ENCODE measurements around the gene HYAL3. TPM values are rescaled to one million over a fixed set of nuclear protein-coding genes. Genes with fewer than 3 reads are reported as not detected.
A peak's percentile ranks its signal among the peaks of the same experiment; 100 is the strongest.

HYAL3 gene
- total RNA-seq, 1 experiment from 2014 or later = 2.9 TPM

- POLR2A ChIA-PET = interaction anchor here (0.9 to 2.4 kb wide), 13 partner anchors 8 to 275 kb away, joined by 3 to 21 read pairs (median 4); partner anchors contain the start of genes CISH, CYB561D2, HYAL2 and HYAL3
- no peak for DNase-seq (ENCODE audit: low spot score)
- CTCF ChIA-PET = interaction anchor here (0.6 to 2.7 kb wide), 33 partner anchors 8 to 280 kb away, joined by 3 to 71 read pairs (median 6); partner anchors contain the start of genes C3orf18, CISH, CYB561D2 and GNAI2
Measured at GRCh38 chr3:50336452-50337174, 37.4 kb upstream of the HYAL3 start.

GRCh38 chr3:50334339-50335075, 35.3 kb upstream of the HYAL3 start:
- DNase-seq (ENCODE audit: low spot score) (no peak), ATAC-seq (no peak)
- ChIA-PET POLR2A (no interaction called here), CTCF (no interaction called here)
- H3K4me3 Mint-ChIP-seq = no peak overlapping the region
- TF ChIP-seq ZMAT4 (CRISPR knock-in tag; IDR thresholded peaks at IDR 0.05) = no peak
- TF ChIP-seq OVOL2 (CRISPR knock-in tag; IDR thresholded peaks at IDR 0.05; ENCODE audit: borderline replicate concordance) = no peak
- no peak for TF ChIP-seq ATF3 (CRISPR knock-in tag; conservative IDR thresholded peaks at IDR 0.05)
- no peak for TF ChIP-seq MLX (CRISPR knock-in tag; IDR thresholded peaks at IDR 0.05)
- no peak for TF ChIP-seq SP1 (CRISPR knock-in tag; conservative IDR thresholded peaks at IDR 0.05)
- no peak for TF ChIP-seq NR3C1 (CRISPR knock-in tag; conservative IDR thresholded peaks at IDR 0.05; ENCODE audit: low read depth)
- no peak for TF ChIP-seq JAZF1 (CRISPR knock-in tag; IDR thresholded peaks at IDR 0.05)
- TF ChIP-seq GABPB1 (CRISPR knock-in tag; IDR thresholded peaks at IDR 0.05) = no peak
- H3K36me3 Mint-ChIP-seq = peaks cover 24% of the 10 kb centered on the region
- H3K27me3 Mint-ChIP-seq (ENCODE audit: low read depth) = peaks cover 16% of the 10 kb centered on the region
- 0 out of 2 replicates have a peak overlapping the region, but pooled peaks have one; percentile 53 for H3K27ac Mint-ChIP-seq
- no peaks in the 10 kb centered on the region for H3K9me3 Mint-ChIP-seq
- peaks cover 24% of the 10 kb centered on the region for H3K4me1 Mint-ChIP-seq

More at GRCh38 chr3:50336452-50337174, 37.4 kb upstream of the HYAL3 start:
- H3K27ac Mint-ChIP-seq = peak overlapping the region; percentile 86
- H3K4me1 Mint-ChIP-seq = peaks cover 33% of the 10 kb centered on the region
- peaks cover 36% of the 10 kb centered on the region for H3K27me3 Mint-ChIP-seq (ENCODE audit: low read depth)
- H3K36me3 Mint-ChIP-seq = peaks cover 6% of the 10 kb centered on the region
- TF ChIP-seq TCF7 (CRISPR knock-in tag; IDR thresholded peaks at IDR 0.05; ENCODE audit: low read depth) (peak; percentile 42; the same call in 1 of the 2 replicates), ATF1 (CRISPR knock-in tag; IDR thresholded peaks at IDR 0.05) (no peak)
- peak overlapping the region; percentile 95 for H3K4me3 Mint-ChIP-seq
- H3K9me3 Mint-ChIP-seq = no peaks in the 10 kb centered on the region
- no peak for ATAC-seq

- H3K4me1 Mint-ChIP-seq = peaks cover 20% of the 10 kb centered on the region
- no peak for DNase-seq (ENCODE audit: low spot score)
- ATAC-seq = no peak
- no peak overlapping the region for H3K4me3 Mint-ChIP-seq
- peaks cover 10% of the 10 kb centered on the region for H3K27me3 Mint-ChIP-seq (ENCODE audit: low read depth)
- ChIA-PET CTCF (no interaction called here), POLR2A (no interaction called here)
- H3K27ac Mint-ChIP-seq = peak overlapping the region; percentile 36
- H3K36me3 Mint-ChIP-seq = peaks cover 24% of the 10 kb centered on the region
- no peaks in the 10 kb centered on the region for H3K9me3 Mint-ChIP-seq
- TF ChIP-seq E2F1 (CRISPR knock-in tag; IDR thresholded peaks at IDR 0.05) = no peak
- no peak for TF ChIP-seq NFATC4 (CRISPR knock-in tag; IDR thresholded peaks at IDR 0.05)
- TF ChIP-seq ZNF232 (CRISPR knock-in tag; IDR thresholded peaks at IDR 0.05) = no peak
- TF ChIP-seq ARID4B (CRISPR knock-in tag; IDR thresholded peaks at IDR 0.05; ENCODE audit: borderline replicate concordance) = no peak
- TF ChIP-seq ZNF281 (CRISPR knock-in tag; IDR thresholded peaks at IDR 0.05) = no peak
- no peak for TF ChIP-seq CREB1 (CRISPR knock-in tag; IDR thresholded peaks at IDR 0.05)
- no peak for TF ChIP-seq IRF2 (CRISPR knock-in tag; IDR thresholded peaks at IDR 0.05; ENCODE audit: borderline replicate concordance, low read depth)
- TF ChIP-seq MAX (CRISPR knock-in tag; IDR thresholded peaks at IDR 0.05) = no peak
- no peak for TF ChIP-seq TEAD1 (CRISPR knock-in tag; IDR thresholded peaks at IDR 0.05)
Measured at GRCh38 chr3:50333744-50334328, 34.6 kb upstream of the HYAL3 start.
